Stimulated activated CD4-positive, alpha-beta T cell treated with anti-CD3 and anti-CD28 coated beads, Interleukin-12 subunit alpha, Interleukin-12 subunit beta, amount 100 ng/mL, for 24 hours (primary cell): Measurements from ENCODE around the gene KLK2.

Source experiments
- DNase-seq, 2 experiments: peaks; one replicate each; pipeline ENCODE4 v3.0.0-alpha.2; 2020; ENCODE audit warnings: low read depth in 2 of 2

The KLK2 gene

DNA sequence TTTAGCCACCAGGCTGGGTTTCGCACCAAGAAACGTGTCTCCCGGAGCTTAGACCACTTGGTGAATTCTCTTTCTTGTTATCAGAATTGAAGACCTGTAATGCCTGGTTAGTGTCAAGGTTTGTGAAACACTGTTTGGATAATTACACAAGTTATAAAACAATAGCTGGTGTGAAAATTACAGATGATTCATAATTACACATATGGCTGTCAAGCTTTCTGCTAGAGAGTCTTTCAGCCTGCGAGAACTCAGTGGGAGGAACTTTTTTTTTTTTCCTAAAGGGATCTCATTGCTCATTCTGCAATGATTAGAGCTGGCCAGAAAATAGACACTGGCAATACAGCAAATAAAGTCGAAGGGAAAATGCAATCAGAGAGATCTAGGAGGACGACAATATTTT is 51.3 kb downstream of the KLK2 start:
- no peak for DNase-seq

DNA sequence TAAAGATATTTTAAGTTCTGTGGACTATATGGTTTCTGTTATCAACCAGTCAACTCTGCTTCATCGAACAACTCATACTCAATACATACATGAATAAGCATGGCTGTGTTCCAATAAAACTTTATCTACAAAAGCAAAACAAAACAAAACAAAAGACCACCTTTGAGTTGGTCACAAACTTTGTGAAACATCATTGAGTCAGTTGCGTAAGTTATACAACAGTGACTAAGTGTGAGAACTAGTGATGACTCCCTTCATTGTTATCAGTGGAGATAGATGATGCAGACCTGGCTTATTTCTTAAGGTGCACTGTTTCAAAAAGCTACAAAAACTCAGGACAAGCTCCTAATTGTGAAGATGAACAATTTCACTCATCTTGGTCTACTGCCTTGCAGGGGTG is 52.5 kb downstream of the KLK2 start:
- DNase-seq = no peak

- DNase-seq = no peak
Measured at GRCh38 chr19:50926144-50926543, 52.9 kb downstream of the KLK2 start.

DNA sequence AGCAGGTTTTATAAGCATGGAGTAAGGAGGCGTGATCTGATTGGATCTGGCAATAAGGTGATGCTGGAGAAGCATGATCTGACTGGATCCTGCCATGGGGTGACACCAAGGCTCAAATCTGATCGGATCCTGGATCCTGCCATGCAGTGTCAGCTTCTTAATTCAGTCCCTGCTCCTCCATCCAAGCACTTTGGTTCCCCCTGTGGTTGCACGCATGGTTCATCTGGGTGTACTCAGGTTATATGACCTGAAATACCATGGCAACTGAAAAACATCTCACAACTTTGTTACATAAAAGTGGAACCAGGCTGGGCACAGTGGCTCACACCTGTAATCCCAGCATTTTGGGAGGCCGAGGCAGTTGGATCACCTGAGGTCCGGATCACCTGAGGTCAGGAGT is 55.6 kb downstream of the KLK2 start:
- no peak for DNase-seq
